GM10248 (cell line): Measurements from ENCODE around the gene TNIP1.

Source experiments
- CTCF ChIA-PET: fragments of 300-600 bp; sonication (Branson Sonifier 250); formaldehyde crosslinking; extraction: SDS; loops from one replicate; lab custom pipeline; 2021; ENCODE audit warnings: antibody characterized with exemption; lab: Yijun Ruan, JAX
- POLR2A ChIA-PET: fragments of 350-650 bp; sonication (Branson Sonifier 250); formaldehyde crosslinking; extraction: SDS; loops from one replicate; lab custom pipeline; 2020; ENCODE audit warnings: antibody characterized with exemption; lab: Yijun Ruan, JAX
- DNase-seq: peaks from one replicate; pipeline ENCODE4 v3.0.0; 2012; ENCODE audit errors: extremely low spot score
- TF ChIP-seq, protein P1 (sequence below): IDR thresholded peaks from 2 replicates; pipeline ENCODE4 v1.5.1; 2012; ENCODE audit warnings: mild to moderate bottlenecking, low read depth; ENCODE audit errors: extremely low read depth, missing control alignments, control extremely low read depth

Gene TNIP1

DNA sequence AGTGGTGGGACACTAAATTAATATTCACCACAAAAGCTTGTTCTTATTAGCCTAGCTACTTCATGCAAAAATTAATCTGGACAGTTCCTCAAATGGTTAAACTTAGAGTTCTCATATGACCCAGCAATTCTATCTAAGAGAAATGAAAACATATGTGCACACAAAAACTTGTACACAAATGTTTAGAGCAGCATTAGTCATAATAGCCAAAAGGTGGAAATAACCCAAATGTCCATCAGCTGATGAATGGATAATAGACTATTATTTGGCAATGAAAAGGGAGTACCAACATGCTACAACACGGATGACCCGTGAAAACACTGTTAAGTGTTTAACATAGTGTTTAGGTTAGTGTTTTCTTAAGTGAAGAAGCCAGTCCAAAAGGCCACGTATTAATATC is 32.8 kb upstream of the TNIP1 start:
- TF ChIP-seq, protein P1, sequence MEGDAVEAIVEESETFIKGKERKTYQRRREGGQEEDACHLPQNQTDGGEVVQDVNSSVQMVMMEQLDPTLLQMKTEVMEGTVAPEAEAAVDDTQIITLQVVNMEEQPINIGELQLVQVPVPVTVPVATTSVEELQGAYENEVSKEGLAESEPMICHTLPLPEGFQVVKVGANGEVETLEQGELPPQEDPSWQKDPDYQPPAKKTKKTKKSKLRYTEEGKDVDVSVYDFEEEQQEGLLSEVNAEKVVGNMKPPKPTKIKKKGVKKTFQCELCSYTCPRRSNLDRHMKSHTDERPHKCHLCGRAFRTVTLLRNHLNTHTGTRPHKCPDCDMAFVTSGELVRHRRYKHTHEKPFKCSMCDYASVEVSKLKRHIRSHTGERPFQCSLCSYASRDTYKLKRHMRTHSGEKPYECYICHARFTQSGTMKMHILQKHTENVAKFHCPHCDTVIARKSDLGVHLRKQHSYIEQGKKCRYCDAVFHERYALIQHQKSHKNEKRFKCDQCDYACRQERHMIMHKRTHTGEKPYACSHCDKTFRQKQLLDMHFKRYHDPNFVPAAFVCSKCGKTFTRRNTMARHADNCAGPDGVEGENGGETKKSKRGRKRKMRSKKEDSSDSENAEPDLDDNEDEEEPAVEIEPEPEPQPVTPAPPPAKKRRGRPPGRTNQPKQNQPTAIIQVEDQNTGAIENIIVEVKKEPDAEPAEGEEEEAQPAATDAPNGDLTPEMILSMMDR, result no peak
- CTCF ChIA-PET, result interaction anchor here (0.7 to 14.8 kb wide), 17 partner anchors 8 to 312 kb away, joined by 3 to 325 read pairs (median 15); partner anchors contain the start of gene TNIP1
- POLR2A ChIA-PET, result interaction anchor here (0.7 kb wide), 1 partner anchor 10 kb away, joined by 4 read pairs; no protein-coding TSS in a partner anchor
- DNase-seq, result no peak

DNA sequence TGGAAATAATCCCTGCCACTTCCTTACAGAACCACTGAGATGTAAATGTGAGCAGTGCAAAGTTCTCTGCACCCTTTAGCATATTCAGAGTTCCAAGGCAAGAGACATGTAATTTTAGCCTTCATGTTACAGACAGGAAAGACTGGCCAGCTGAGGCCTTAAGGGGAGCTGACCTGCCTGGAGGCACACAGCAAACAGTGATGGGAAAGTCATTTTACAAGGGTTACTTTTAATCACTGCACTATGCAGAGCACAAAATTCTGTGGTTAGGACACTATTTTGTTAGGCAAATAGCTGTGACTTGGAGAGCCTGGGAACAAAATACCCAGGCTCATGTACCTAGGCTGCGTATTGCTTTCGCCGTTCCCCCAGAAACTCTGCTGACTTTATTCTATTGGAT is 30.2 kb upstream of the TNIP1 start:
- POLR2A ChIA-PET, result interaction anchor here (1.4 kb wide), 1 partner anchor 10 kb away, joined by 3 read pairs; no protein-coding TSS in a partner anchor
- CTCF ChIA-PET, result interaction anchor here (0.6 to 14.8 kb wide), 14 partner anchors 9 to 70 kb away, joined by 3 to 325 read pairs (median 6); partner anchors contain the start of gene ANXA6

DNA sequence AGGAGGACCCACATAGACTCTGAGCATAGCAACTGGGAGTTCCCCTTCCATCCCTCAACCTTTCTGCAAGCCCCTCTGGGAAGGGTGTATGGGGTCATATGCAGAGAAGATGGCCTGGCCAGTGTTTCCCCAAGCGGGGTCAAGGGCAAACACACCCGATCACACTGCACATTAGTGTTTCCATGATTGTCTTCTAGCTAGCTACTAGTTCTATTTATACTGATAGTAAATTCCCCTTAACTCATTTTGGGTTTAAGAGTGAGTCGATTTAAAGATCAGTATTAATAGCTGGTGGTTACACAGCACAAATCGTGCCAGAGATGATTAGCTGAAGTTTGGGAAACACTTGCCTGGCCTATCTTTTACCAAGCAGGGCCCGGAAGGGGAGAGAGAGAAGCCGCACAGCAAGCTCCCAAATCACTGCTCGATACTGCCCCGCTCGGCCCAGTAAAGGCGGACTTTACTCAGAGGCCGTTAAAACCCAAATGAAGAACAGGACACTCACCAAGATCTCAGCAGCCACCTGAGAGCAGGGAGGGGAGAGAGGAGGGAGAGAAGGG is 29.4 kb upstream of the TNIP1 start:
- POLR2A ChIA-PET, result interaction anchor here (1.4 to 1.6 kb wide), 2 partner anchors 9 to 12 kb away, joined by 3 to 5 read pairs; no protein-coding TSS in a partner anchor
- no peak for DNase-seq
- CTCF ChIA-PET, result interaction anchor here (0.9 to 14.8 kb wide), 17 partner anchors 8 to 59 kb away, joined by 3 to 325 read pairs (median 6); partner anchors contain the start of genes ANXA6 and TNIP1
- TF ChIP-seq, protein P1, result peak; percentile 14

More for the DNA sequence above, 30.2 kb upstream of the TNIP1 start:
- DNase-seq, result no peak
- TF ChIP-seq, protein P1, result no peak

DNA sequence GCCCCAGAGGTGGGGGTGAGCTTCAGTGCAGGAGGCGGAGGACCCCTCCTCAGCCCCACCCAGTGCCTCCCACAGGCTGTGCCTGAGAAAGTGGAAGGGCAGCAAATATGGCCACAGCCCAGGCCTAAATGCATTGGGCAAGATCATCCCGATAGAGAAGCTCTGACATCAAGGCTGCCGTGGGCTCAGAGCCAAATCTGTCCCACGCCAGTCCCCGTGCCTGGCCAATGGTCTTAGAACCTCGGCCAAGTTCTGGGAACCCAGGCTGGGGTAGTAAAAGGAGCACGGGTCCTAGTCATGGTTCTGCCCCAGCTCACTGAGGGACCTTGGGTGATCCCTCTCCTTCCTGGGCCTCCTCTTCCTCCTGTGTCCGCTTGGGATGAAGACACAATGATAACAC is 27.7 kb upstream of the TNIP1 start:
- TF ChIP-seq, protein P1, result no peak
- no peak for DNase-seq
- ChIA-PET CTCF (interaction anchor here (0.9 to 14.8 kb wide), 4 partner anchors 10 to 58 kb away, joined by 3 to 325 read pairs (median 14); no protein-coding TSS in a partner anchor), POLR2A (no interaction called here)

DNA sequence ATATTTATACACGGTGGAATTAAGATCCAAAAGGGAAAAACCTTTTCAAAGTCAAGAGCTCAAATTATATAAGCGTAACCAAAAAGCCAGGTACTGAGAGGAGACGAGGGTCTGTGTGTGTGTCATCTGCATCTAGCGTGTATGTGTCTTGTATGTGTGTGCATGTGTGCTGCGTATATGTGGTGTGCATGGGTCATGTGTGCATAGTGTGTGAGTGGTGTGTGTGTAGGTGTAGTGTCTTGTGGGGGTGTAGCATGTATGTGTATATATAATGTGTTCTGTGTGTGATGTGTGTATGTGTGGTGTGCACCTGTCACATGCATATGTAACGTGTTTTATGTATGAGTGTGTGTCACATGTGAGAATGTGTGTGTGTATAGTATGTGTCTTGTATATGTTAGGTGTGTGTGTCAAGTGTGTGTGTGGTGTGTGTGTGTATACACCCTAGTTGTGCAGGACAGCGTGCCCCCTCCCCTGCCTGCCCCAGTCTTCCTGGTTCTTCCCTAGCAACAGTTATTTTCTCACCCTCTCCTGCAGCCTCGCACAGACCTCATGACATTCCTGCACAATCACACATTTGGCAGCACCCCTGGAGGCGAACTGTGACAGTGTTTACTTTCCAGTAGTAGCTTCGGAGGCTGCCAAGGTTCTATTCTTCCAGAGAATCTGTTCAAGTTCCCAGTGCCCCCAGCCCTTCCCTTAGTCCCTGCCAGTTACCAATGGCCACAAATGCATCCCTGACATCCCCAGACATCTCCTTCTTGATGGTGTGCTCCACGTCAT is 27.1 kb upstream of the TNIP1 start:
- CTCF ChIA-PET, result interaction anchor here (0.9 to 14.8 kb wide), 5 partner anchors 9 to 57 kb away, joined by 3 to 325 read pairs (median 4); partner anchors contain the start of gene TNIP1

More for the DNA sequence above, 27.1 kb upstream of the TNIP1 start:
- POLR2A ChIA-PET, result no interaction called here
- DNase-seq, result no peak
- TF ChIP-seq, protein P1, result no peak
